Measurements from ENCODE around the gene RGP1. TPM values are rescaled to one million over a fixed set of nuclear protein-coding genes. Genes with fewer than 3 reads are reported as not detected.

Gene RGP1
- total RNA-seq, 1 donor from 2014 or later, result 11.2 TPM

DNA sequence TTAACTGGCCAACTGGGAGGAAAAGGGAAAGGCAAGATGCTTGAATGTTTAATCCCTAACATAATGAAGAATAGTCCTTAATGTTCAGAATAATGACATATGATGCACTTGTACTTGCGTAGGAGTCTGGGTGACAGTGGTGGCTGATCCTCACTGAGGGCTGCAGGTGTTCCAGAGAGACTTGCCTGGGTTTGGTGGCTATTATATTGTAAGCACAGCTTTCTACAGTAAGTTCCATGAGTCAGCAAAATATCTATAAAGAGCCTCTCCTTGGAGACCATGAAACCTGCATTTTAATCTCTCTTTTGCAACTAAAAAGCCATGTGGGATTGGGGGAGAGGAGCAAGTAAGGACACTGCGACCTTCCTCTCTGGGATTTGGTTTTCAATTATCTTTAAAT is 40.5 kb downstream of the RGP1 start:
- peaks cover 6% of the 10 kb centered on the region for H3F3A ChIP-seq (ENCODE audit: low read depth)
- H3K79me2 ChIP-seq (ENCODE audit: low read depth), result no peaks in the 10 kb centered on the region
- H3K9me3 ChIP-seq (ENCODE audit: low read depth), result no peaks in the 10 kb centered on the region
- H3K4me3 ChIP-seq, result no peak overlapping the region
- peaks cover 17% of the 10 kb centered on the region for H3K4me1 Mint-ChIP-seq
- H2AFZ ChIP-seq (replicated peaks), result no peak overlapping the region
- TF ChIP-seq EZH2 (IDR thresholded peaks at IDR 0.05), result no peak
- no peak for TF ChIP-seq CTCF (IDR thresholded peaks at IDR 0.05)
- no peak for TF ChIP-seq EZH2phosphoT487 (IDR thresholded peaks at IDR 0.05)
- H3K27ac Mint-ChIP-seq, result no peak overlapping the region
- peaks cover 6% of the 10 kb centered on the region for H3K27me3 Mint-ChIP-seq (ENCODE audit: insufficient read depth, low read depth)
- H4K20me1 ChIP-seq (ENCODE audit: low read depth), result no peaks in the 10 kb centered on the region
- H3K27ac ChIP-seq, result no peak overlapping the region
- H3K9me3 Mint-ChIP-seq, result no peaks in the 10 kb centered on the region
- H3K36me3 ChIP-seq, result no peaks in the 10 kb centered on the region
- no peaks in the 10 kb centered on the region for H3K36me3 Mint-ChIP-seq
- no peaks in the 10 kb centered on the region for H3K27me3 ChIP-seq
- no peak for DNase-seq (ENCODE audit: low spot score)
- no peak overlapping the region for H3K4me2 ChIP-seq
- no peak overlapping the region for H3K9ac ChIP-seq
- H3K4me1 ChIP-seq, result peaks cover 8% of the 10 kb centered on the region
- no peak overlapping the region for H3K4me3 Mint-ChIP-seq

DNA sequence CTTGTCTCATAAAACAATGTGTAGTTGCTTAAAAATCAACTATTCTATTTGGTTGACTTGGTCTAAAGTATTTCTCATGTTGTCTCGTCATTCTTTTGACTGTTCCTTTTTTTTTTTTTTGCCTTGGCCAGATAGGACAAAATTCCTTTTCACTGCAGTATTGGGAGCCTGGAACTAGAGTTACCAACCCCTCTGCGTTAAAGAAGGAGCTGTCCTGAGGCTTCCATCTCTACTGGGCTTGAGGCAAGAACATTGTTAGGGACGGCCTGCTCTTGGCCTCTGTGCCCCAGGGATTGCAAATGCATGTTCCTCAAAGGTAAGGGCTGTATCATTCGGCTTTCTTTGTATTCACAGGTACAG is 40.9 kb downstream of the RGP1 start:
- Histone ChIP-seq H3K4me2 (no peak overlapping the region), H3K9ac (no peak overlapping the region), H3F3A (ENCODE audit: low read depth) (peaks cover 6% of the 10 kb centered on the region), H3K4me3 (no peak overlapping the region), H3K27me3 (no peaks in the 10 kb centered on the region), H2AFZ (replicated peaks) (no peak overlapping the region), H3K36me3 (no peaks in the 10 kb centered on the region), H3K4me1 (peaks cover 8% of the 10 kb centered on the region), H3K27ac (no peak overlapping the region), H4K20me1 (ENCODE audit: low read depth) (no peaks in the 10 kb centered on the region), H3K79me2 (ENCODE audit: low read depth) (no peaks in the 10 kb centered on the region), H3K9me3 (ENCODE audit: low read depth) (no peaks in the 10 kb centered on the region)
- TF ChIP-seq EZH2phosphoT487 (IDR thresholded peaks at IDR 0.05), result no peak
- TF ChIP-seq CTCF (IDR thresholded peaks at IDR 0.05), result no peak
- TF ChIP-seq EZH2 (IDR thresholded peaks at IDR 0.05), result no peak
- no peak overlapping the region for H3K4me3 Mint-ChIP-seq
- no peaks in the 10 kb centered on the region for H3K9me3 Mint-ChIP-seq
- H3K4me1 Mint-ChIP-seq, result peaks cover 17% of the 10 kb centered on the region
- H3K36me3 Mint-ChIP-seq, result no peaks in the 10 kb centered on the region
- DNase-seq (ENCODE audit: low spot score), result no peak
- H3K27me3 Mint-ChIP-seq (ENCODE audit: insufficient read depth, low read depth), result peaks cover 6% of the 10 kb centered on the region
- H3K27ac Mint-ChIP-seq, result peak overlapping the region; percentile 88

- no peaks in the 10 kb centered on the region for H3K36me3 Mint-ChIP-seq
- DNase-seq (ENCODE audit: low spot score), result peak; percentile 87
- no peaks in the 10 kb centered on the region for H3K9me3 Mint-ChIP-seq
- H3K4me2 ChIP-seq, result peak overlapping the region; percentile 86
- peak overlapping the region; percentile 80 for H3K4me3 Mint-ChIP-seq
- no peaks in the 10 kb centered on the region for H3K27me3 ChIP-seq
- H4K20me1 ChIP-seq (ENCODE audit: low read depth), result no peaks in the 10 kb centered on the region
- peak overlapping the region; percentile 15 for H2AFZ ChIP-seq (replicated peaks)
- H3K9ac ChIP-seq, result no peak overlapping the region
- peak; percentile 89 for TF ChIP-seq CTCF (IDR thresholded peaks at IDR 0.05)
- TF ChIP-seq EZH2phosphoT487 (IDR thresholded peaks at IDR 0.05), result no peak
- no peak for TF ChIP-seq EZH2 (IDR thresholded peaks at IDR 0.05)
- peaks cover 8% of the 10 kb centered on the region for H3K4me1 ChIP-seq
- peak overlapping the region; percentile 51 for H3K4me3 ChIP-seq
- H3K79me2 ChIP-seq (ENCODE audit: low read depth), result no peaks in the 10 kb centered on the region
- peaks cover 6% of the 10 kb centered on the region for H3F3A ChIP-seq (ENCODE audit: low read depth)
- peaks cover 17% of the 10 kb centered on the region for H3K4me1 Mint-ChIP-seq
- H3K27ac ChIP-seq, result no peak overlapping the region
- H3K9me3 ChIP-seq (ENCODE audit: low read depth), result no peaks in the 10 kb centered on the region
- no peaks in the 10 kb centered on the region for H3K36me3 ChIP-seq
- peak overlapping the region; percentile 90 for H3K27ac Mint-ChIP-seq
- peaks cover 5% of the 10 kb centered on the region for H3K27me3 Mint-ChIP-seq (ENCODE audit: insufficient read depth, low read depth)
These were observed 41.6 kb downstream of the RGP1 start for GRCh38 chr9:35790385-35791296.

All from neural progenitor cell (in vitro differentiated cells).